Rectal smooth muscle tissue (tissue), 1 donor: ENCODE results near the gene POGLUT3.

Experiments used
- H3K27ac ChIP-seq: one replicate; pipeline ENCODE4 v1.7.0; 2013; ENCODE audit warnings: low read depth, low read length, inconsistent platforms
- H3K27me3 ChIP-seq: one replicate; pipeline ENCODE4 v1.7.0; 2013; ENCODE audit warnings: low read length; ENCODE audit not compliant: control insufficient read depth, insufficient read depth
- H3K36me3 ChIP-seq: one replicate; pipeline ENCODE4 v1.7.0; 2013; ENCODE audit warnings: low read length; ENCODE audit not compliant: control insufficient read depth, insufficient read depth
- H3K4me1 ChIP-seq: one replicate; pipeline ENCODE4 v1.7.0; 2013; ENCODE audit warnings: low read length; ENCODE audit not compliant: control insufficient read depth, insufficient read depth
- H3K4me3 ChIP-seq: one replicate; pipeline ENCODE4 v1.7.0; 2013; ENCODE audit warnings: low read length
- H3K9ac ChIP-seq: one replicate; pipeline ENCODE4 v1.7.0; 2013; ENCODE audit warnings: low read length

Gene POGLUT3, protein sequence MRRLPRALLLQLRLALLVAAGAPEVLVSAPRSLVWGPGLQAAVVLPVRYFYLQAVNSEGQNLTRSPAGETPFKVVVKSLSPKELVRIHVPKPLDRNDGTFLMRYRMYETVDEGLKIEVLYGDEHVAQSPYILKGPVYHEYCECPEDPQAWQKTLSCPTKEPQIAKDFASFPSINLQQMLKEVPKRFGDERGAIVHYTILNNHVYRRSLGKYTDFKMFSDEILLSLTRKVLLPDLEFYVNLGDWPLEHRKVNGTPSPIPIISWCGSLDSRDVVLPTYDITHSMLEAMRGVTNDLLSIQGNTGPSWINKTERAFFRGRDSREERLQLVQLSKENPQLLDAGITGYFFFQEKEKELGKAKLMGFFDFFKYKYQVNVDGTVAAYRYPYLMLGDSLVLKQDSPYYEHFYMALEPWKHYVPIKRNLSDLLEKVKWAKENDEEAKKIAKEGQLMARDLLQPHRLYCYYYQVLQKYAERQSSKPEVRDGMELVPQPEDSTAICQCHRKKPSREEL

DNA sequence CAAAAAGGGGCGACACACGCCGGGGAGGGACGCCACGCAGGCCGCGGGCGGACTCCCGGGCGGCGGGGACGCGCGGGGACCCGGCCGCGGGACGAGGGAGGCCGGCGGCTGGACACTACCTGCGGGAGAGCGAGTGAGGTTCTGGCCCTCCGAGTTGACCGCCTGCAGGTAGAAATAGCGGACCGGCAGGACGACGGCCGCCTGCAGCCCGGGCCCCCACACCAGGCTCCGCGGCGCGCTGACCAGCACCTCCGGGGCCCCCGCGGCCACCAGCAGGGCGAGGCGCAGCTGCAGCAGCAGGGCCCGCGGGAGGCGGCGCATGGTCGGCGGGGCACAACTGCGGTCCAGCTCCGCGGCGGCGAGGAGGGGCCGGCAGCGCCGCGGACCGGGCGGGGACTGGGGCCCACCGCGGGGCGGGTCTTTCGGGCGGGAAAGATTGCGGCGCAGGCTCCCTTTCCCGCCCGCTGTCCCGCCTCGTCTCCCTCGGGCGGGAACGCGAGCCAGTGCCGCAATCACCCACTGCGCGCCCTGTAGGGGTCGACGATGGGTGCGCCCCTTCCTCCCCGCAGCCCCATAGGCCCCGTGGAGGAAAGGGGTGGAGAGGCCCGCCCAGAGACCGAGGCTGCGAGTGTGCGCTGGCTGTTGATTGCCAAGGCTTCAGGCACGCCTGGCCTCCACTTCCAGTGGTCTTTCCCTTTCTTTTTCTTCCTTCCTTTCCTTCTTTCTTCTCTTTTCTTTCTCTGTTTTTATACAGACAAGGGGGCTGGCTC, at the start of gene POGLUT3:
Gene POGLUT3 (minus strand): TSS at position 339 of the 770 bp plus-strand sequence. CDS start 18 bp downstream, at position 321.
- peak within 1 kb of the TSS; percentile 73 for H3K9ac ChIP-seq
- no peaks in the 10 kb centered on the region for H3K27me3 ChIP-seq
- peak within 1 kb of the TSS; percentile 97 for H3K27ac ChIP-seq
- H3K4me3 ChIP-seq: peak within 1 kb of the TSS; percentile 82
- no peaks in the 10 kb centered on the region for H3K36me3 ChIP-seq
- peaks cover 7% of the 10 kb centered on the region for H3K4me1 ChIP-seq

DNA sequence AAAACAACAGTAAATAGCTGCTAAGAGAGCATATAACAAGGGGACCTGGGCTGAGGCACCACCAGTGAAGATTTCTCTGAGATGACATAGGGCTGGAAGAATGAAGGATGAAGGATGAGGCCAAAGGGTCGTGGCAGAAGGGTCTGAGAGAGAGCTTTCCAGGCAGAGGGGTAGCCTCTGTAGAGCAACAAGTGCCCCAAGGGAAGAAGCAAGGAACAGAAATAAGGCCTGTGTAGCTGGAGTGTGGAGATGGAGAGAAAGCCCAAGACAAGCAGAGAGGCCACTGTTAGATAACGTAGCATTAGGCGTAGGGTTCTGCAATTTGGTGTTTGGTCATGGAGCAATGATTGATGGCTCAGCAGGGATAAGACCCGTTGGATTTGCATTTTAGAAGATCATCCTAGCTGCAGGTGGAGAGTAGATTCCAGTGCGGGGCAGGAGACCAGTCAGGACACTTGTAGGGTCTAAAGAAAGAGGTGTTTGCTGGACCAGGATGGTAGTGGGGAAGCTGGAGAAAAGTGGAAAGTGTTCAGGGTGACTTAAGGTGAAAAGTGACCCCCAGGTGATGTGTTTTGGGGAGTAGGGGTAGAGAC, 47.8 kb upstream of the POGLUT3 start:
- no peaks in the 10 kb centered on the region for H3K4me1 ChIP-seq
- H3K4me3 ChIP-seq: no peak overlapping the region
- H3K9ac ChIP-seq: no peak overlapping the region
- no peaks in the 10 kb centered on the region for H3K27me3 ChIP-seq
- H3K36me3 ChIP-seq: no peaks in the 10 kb centered on the region
- H3K27ac ChIP-seq: no peak overlapping the region

DNA sequence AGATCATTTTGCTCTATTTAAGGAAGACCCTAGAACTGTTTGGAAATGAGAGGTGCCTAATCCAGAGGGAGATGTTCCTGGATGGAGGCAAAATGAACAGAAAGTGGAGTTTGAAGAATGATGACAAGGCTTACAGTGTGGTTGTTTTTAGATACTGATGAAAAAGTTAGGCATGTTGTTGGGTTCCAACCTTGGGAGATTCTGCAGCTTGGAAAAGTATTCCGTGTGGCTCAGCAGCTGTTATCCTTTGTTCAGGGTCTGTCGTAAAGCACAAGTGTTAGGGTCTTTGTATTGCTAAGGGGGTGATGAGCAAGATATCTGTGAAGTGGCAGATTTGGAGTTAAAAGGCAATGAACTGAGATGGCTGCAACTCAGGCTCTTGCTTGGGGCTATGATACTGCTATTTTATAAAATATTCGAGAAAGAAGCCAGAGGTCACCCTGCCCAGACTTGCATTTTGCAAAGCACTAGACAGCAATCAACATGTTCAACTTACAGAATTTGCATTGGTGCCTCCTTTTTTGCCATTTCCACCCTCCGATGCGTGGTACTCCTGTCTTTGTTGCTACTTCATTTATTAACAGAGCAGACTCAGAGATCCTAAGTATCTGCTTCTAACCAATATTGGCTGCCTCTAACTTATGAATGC, 45.3 kb upstream of the POGLUT3 start:
- H3K27me3 ChIP-seq: no peaks in the 10 kb centered on the region

DNA sequence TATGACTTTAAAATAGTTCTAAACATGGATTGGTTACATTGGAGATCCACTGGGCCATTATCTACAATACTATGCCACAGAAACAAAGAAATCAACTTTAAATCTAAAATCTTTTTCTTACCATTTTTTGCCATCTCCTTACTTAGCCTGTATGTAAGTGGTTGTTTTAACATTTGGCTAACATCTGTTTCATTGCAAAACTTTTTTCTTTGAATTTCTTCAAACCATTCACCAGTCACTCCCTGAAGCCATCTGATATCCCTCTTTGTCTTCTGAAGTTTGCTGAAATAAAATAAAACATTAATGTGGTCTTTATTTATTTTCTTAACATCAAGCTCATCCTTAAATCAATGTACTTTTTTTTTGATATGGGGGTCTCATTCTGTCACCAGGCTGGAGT, 43.3 kb upstream of the POGLUT3 start:
- Histone ChIP-seq H3K27ac (no peak overlapping the region), H3K4me1 (no peaks in the 10 kb centered on the region), H3K4me3 (no peak overlapping the region), H3K27me3 (no peaks in the 10 kb centered on the region), H3K9ac (no peak overlapping the region), H3K36me3 (no peaks in the 10 kb centered on the region)

More for the DNA sequence above, 45.3 kb upstream of the POGLUT3 start:
- Histone ChIP-seq H3K4me3 (no peak overlapping the region), H3K27ac (no peak overlapping the region), H3K4me1 (no peaks in the 10 kb centered on the region), H3K9ac (no peak overlapping the region), H3K36me3 (no peaks in the 10 kb centered on the region)

DNA sequence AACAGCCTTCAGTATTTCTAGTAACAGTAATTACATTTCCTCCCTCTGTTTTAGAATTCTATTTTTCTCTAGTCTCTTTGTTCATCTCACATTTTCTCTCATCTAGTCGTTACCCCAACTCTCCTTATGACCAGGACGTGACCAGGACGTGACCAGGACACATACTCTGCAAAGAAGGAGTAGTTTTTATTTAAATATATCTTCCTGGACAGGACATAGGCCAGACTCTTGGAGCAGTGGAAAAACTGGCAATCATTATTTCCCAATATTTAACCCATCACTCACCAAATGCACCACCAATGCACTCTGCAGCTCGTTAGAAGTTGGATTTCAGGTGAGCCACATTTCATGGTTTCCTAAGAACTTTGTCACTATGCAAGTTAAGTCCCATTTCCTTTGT, 40.3 kb upstream of the POGLUT3 start:
- Histone ChIP-seq H3K27ac (no peak overlapping the region), H3K9ac (no peak overlapping the region), H3K4me3 (no peak overlapping the region), H3K4me1 (no peaks in the 10 kb centered on the region), H3K27me3 (no peaks in the 10 kb centered on the region), H3K36me3 (peaks cover 2% of the 10 kb centered on the region)

DNA sequence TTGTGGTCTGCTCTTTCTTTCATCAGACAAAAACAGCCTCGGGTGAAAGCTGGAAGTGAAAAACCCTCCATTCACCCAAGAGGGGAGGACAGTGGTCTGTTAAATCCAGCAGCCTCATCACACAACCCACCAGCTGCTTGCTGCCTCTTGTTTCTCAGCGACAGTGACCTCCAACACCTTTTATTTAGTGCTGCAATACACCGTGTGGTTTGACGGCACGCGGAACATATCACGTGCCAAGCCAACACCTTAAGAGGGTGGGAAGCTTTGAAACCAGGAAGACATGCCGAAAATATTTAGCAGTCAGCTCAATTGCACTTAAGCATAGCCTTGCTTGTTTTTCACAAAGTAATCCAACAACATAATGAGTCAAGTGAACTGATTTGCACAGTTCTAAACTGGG, 39.8 kb upstream of the POGLUT3 start:
- H3K4me1 ChIP-seq: no peaks in the 10 kb centered on the region
- H3K27me3 ChIP-seq: no peaks in the 10 kb centered on the region
- H3K9ac ChIP-seq: no peak overlapping the region
- H3K4me3 ChIP-seq: no peak overlapping the region
- H3K27ac ChIP-seq: no peak overlapping the region
- peaks cover 2% of the 10 kb centered on the region for H3K36me3 ChIP-seq

DNA sequence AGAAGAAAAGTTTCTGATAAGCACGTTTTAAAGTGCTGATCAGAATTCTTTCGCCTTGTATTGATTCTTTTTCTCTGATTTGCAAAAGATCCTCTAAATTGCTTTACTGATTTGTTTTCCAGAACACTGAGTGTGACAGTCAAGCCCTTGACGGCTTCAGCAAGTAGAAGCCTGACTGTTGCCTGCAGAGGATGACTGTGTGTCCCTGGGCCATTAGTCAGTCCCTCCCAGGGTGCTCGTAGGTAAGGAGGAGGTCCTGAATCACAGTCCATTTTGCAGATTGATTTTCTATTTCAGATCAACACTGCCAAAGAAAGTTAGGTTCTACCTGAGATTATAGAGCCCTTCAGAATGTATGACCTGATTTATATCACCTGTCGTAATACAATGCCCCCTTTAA, 38.6 kb upstream of the POGLUT3 start:
- Histone ChIP-seq H3K27me3 (no peaks in the 10 kb centered on the region), H3K9ac (no peak overlapping the region), H3K4me1 (no peaks in the 10 kb centered on the region), H3K4me3 (no peak overlapping the region), H3K36me3 (peaks cover 2% of the 10 kb centered on the region), H3K27ac (no peak overlapping the region)

DNA sequence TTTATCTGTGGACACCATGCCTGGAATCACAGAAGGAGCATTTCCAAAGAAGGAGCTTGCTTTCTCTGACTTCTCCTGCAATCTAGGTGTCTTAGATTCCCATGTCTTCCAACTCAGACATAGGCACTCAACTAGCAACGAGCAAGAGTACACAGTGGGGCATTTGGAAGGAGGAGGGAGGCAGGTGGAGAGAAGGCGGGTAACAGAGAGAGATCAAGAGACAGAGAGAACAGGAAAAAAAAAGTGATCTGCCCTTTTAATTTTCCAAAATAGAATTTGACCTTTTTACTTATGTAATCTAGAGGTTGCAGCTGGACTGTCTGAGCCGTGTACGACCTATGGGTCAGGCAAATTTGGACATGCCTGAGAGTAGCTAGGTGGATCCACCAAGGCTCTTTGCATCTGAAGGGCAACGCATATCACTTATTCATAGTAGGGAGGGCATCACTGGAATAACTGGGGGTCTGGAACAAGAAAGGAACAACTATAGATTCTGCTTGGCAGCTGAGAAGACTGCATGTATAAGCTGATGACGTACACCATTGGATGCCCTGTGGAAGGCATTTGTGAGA, 37.3 kb upstream of the POGLUT3 start:
- Histone ChIP-seq H3K27me3 (no peaks in the 10 kb centered on the region), H3K4me3 (no peak overlapping the region), H3K4me1 (no peaks in the 10 kb centered on the region), H3K9ac (no peak overlapping the region), H3K27ac (no peak overlapping the region), H3K36me3 (peaks cover 2% of the 10 kb centered on the region)

DNA sequence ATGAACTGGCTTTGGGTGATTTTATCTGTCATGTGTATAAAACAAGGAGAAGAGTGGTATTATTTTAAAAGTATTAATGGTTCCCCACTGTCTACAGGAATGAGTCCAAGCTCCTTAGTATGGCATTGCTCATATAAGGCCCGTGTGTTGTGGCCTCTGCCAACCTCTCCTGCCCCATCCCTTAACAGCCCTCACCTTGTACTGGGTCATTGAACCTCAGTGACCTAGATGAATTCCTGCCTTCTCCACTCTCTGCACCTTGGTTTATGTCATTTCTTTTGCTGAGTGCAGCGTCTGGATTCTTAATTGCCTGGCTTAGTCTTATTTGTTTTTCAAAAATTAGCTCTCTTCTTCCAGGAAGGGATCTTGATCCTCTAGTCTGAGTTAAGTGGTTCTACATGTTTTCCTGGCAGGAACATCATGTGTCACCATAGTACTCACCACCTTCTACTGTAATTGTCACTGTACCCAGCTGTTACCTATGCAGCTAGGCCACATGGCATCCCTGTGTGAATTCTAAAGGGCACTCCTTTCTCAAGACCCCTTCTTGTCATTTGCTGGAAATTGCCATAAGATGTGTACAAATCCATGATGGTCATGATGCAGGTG, 36.2 kb upstream of the POGLUT3 start:
- no peak overlapping the region for H3K9ac ChIP-seq
- H3K27me3 ChIP-seq: no peaks in the 10 kb centered on the region
- no peak overlapping the region for H3K4me3 ChIP-seq
- H3K4me1 ChIP-seq: no peaks in the 10 kb centered on the region
- no peak overlapping the region for H3K27ac ChIP-seq
- peaks cover 2% of the 10 kb centered on the region for H3K36me3 ChIP-seq

DNA sequence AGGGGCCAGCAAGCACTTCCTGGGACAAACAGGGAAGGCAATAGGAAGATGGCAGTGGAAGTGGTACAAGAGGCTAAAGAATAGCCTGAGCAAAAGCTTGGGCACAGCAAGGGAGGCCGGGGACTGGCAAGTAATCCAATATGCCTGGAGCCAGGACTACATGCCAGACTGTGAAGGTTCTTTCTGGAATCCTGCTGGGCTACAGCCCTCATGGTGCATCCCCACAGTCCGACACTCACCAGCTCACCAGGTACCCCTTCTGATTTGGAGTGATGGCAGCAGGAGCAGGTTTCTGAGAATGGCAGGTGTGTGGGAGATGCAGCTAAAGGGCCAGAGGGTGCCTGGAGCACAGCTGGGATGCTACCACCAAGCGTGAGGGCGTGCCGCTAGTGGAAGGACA, 32.2 kb upstream of the POGLUT3 start:
- no peaks in the 10 kb centered on the region for H3K27me3 ChIP-seq
- H3K4me1 ChIP-seq: no peaks in the 10 kb centered on the region
- no peak overlapping the region for H3K9ac ChIP-seq
- H3K27ac ChIP-seq: no peak overlapping the region
- no peaks in the 10 kb centered on the region for H3K36me3 ChIP-seq
- no peak overlapping the region for H3K4me3 ChIP-seq

DNA sequence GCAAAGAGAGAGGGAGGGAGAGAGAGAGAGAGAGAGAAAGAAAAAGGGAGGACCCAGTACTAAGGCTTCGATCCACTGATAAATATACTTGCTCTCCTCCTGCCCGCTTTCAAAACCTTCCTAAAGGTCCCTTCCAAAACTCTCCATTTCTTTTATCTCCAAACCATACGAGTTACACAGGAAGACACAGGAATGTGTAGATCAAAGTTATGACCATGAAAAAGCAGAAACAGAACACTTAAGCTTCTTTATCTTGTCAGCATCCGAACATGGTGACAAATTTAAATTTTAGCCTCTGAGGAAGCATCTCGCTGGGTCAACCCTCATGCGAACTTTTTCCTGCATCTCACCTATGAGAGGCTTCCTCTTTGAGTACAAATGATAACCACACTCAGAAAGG, 29.2 kb upstream of the POGLUT3 start:
- Histone ChIP-seq H3K36me3 (no peaks in the 10 kb centered on the region), H3K9ac (no peak overlapping the region), H3K4me1 (no peaks in the 10 kb centered on the region)

More for the DNA sequence above, 29.2 kb upstream of the POGLUT3 start:
- Histone ChIP-seq H3K4me3 (no peak overlapping the region), H3K27me3 (no peaks in the 10 kb centered on the region), H3K27ac (no peak overlapping the region)
